Osteocyte (in vitro differentiated cells): ENCODE data around the gene STAU1. TPM values are rescaled to one million over a fixed set of nuclear protein-coding genes. Genes with fewer than 3 reads are reported as not detected.

Experiments
- DNase-seq: peaks from one replicate; pipeline ENCODE4 v3.0.0; 2021; ENCODE audit warnings: mixed read lengths; ENCODE audit not compliant: unreplicated experiment; ENCODE audit errors: extremely low spot score
- H3K27ac Mint-ChIP-seq: one replicate; pipeline ENCODE4 v1.8.0; 2021; ENCODE audit warnings: mild to moderate bottlenecking, mixed read lengths; ENCODE audit not compliant: unreplicated experiment
- H3K27me3 Mint-ChIP-seq: one replicate; pipeline ENCODE4 v1.8.0; 2021; ENCODE audit warnings: mixed read lengths; ENCODE audit not compliant: unreplicated experiment
- H3K36me3 Mint-ChIP-seq: one replicate; pipeline ENCODE4 v1.8.0; 2021; ENCODE audit warnings: mixed read lengths; ENCODE audit not compliant: unreplicated experiment
- H3K4me1 Mint-ChIP-seq: one replicate; pipeline ENCODE4 v1.8.0; 2021; ENCODE audit warnings: mixed read lengths; ENCODE audit not compliant: unreplicated experiment
- H3K4me3 Mint-ChIP-seq: one replicate; pipeline ENCODE4 v1.8.0; 2021; ENCODE audit warnings: mild to moderate bottlenecking, moderate library complexity, mixed read lengths; ENCODE audit not compliant: unreplicated experiment
- H3K9me3 Mint-ChIP-seq: one replicate; pipeline ENCODE4 v1.8.0; 2021; ENCODE audit warnings: mixed read lengths; ENCODE audit not compliant: unreplicated experiment
- CTCF ChIP-seq: fragments of 200-600 bp; sonication (generic); IDR thresholded peaks from 2 replicates; pipeline ENCODE4 v1.5.0; 2021; ENCODE audit warnings: antibody characterized with exemption, mild to moderate bottlenecking, moderate library complexity
- total RNA-seq: library from RNA; stranded (reverse); gene quantifications from 2 replicates; pipeline ENCODE4 v1.2.1, GENCODE V29; 2021

Gene STAU1
- total RNA-seq, 1 donor from 2014 or later: 83.1 TPM

GRCh38 chr20:49216991-49217578 is 29.0 kb upstream of the STAU1 start:
- no peaks in the 10 kb centered on the region for H3K27me3 Mint-ChIP-seq
- DNase-seq: peak; percentile 96
- H3K9me3 Mint-ChIP-seq: no peaks in the 10 kb centered on the region
- peaks cover 19% of the 10 kb centered on the region for H3K4me1 Mint-ChIP-seq
- peak overlapping the region; percentile 79 for H3K27ac Mint-ChIP-seq
- TF ChIP-seq CTCF: peak; percentile 93
- peaks cover 5% of the 10 kb centered on the region for H3K36me3 Mint-ChIP-seq
- peak overlapping the region; percentile 46 for H3K4me3 Mint-ChIP-seq

GRCh38 chr20:49215232-49215631 is 27.1 kb upstream of the STAU1 start:
- TF ChIP-seq CTCF: no peak
- DNase-seq: no peak
- Mint-ChIP-seq H3K27ac (no peak overlapping the region), H3K36me3 (no peaks in the 10 kb centered on the region), H3K9me3 (peaks cover 7% of the 10 kb centered on the region), H3K4me3 (no peak overlapping the region), H3K27me3 (no peaks in the 10 kb centered on the region), H3K4me1 (peaks cover 13% of the 10 kb centered on the region)

GRCh38 chr20:49214571-49214970 is 26.4 kb upstream of the STAU1 start:
- Mint-ChIP-seq H3K27ac (no peak overlapping the region), H3K4me3 (no peak overlapping the region), H3K4me1 (peaks cover 8% of the 10 kb centered on the region), H3K27me3 (no peaks in the 10 kb centered on the region), H3K9me3 (peaks cover 10% of the 10 kb centered on the region), H3K36me3 (no peaks in the 10 kb centered on the region)
- no peak for DNase-seq
- TF ChIP-seq CTCF: no peak

- Mint-ChIP-seq H3K4me1 (no peaks in the 10 kb centered on the region), H3K9me3 (peaks cover 10% of the 10 kb centered on the region), H3K27ac (no peak overlapping the region), H3K27me3 (no peaks in the 10 kb centered on the region), H3K36me3 (no peaks in the 10 kb centered on the region), H3K4me3 (no peak overlapping the region)
- DNase-seq: no peak
- no peak for TF ChIP-seq CTCF
Observed at GRCh38 chr20:49210757-49211110, 22.6 kb upstream of the STAU1 start.

GRCh38 chr20:49210101-49210756 is 22.1 kb upstream of the STAU1 start:
- no peak for DNase-seq
- peaks cover 10% of the 10 kb centered on the region for H3K9me3 Mint-ChIP-seq
- no peak overlapping the region for H3K27ac Mint-ChIP-seq

More at GRCh38 chr20:49210101-49210756, 22.1 kb upstream of the STAU1 start:
- no peaks in the 10 kb centered on the region for H3K36me3 Mint-ChIP-seq
- H3K4me3 Mint-ChIP-seq: no peak overlapping the region
- no peaks in the 10 kb centered on the region for H3K27me3 Mint-ChIP-seq
- no peaks in the 10 kb centered on the region for H3K4me1 Mint-ChIP-seq
- TF ChIP-seq CTCF: no peak
